Hepatocyte (in vitro differentiated cells): ENCODE measurements around the gene SRMS. TPM values are rescaled to one million over a fixed set of nuclear protein-coding genes. Genes with fewer than 3 reads are reported as not detected.

Source experiments
- DNase-seq: peaks from one replicate; pipeline ENCODE4 v3.0.0-alpha.2; 2016; ENCODE audit warnings: low spot score
- H2AFZ ChIP-seq: fragments of 200-600 bp; sonication (generic); 2 replicates; pipeline ENCODE4 v1.6.0; 2016; ENCODE audit warnings: antibody characterized with exemption, mild to moderate bottlenecking
- H3K27ac ChIP-seq: fragments of 200-600 bp; sonication (generic); 2 replicates; pipeline ENCODE4 v1.5.1; 2016; ENCODE audit warnings: mild to moderate bottlenecking
- H3K27me3 ChIP-seq: fragments of 200-600 bp; sonication (generic); 2 replicates; pipeline ENCODE4 v1.6.1; 2016
- H3K36me3 ChIP-seq: fragments of 200-600 bp; sonication (generic); replicated peaks from 2 replicates; pipeline ENCODE4 v1.5.1; 2016; ENCODE audit warnings: low read depth; ENCODE audit not compliant: insufficient read depth
- H3K4me1 ChIP-seq: fragments of 200-600 bp; sonication (generic); 2 replicates; pipeline ENCODE4 v1.5.1; 2016; ENCODE audit warnings: mild to moderate bottlenecking, moderate library complexity; ENCODE audit not compliant: insufficient read depth
- H3K4me2 ChIP-seq: fragments of 200-600 bp; sonication (generic); 2 replicates; pipeline ENCODE4 v1.6.0; 2016
- H3K4me3 ChIP-seq: fragments of 200-600 bp; sonication (generic); 2 replicates; pipeline ENCODE4 v1.5.1; 2016; ENCODE audit warnings: mild to moderate bottlenecking
- H3K79me2 ChIP-seq: fragments of 200-600 bp; sonication (generic); 2 replicates; pipeline ENCODE4 v1.6.0; 2017; ENCODE audit warnings: mild to moderate bottlenecking
- H3K9me2 ChIP-seq: fragments of 200-600 bp; sonication (generic); replicated peaks from 2 replicates; pipeline ENCODE4 v1.6.0; 2017; ENCODE audit warnings: mild to moderate bottlenecking; ENCODE audit not compliant: insufficient read depth
- H3K9me3 ChIP-seq: fragments of 200-600 bp; sonication (generic); 2 replicates; pipeline ENCODE4 v1.5.1; 2016; ENCODE audit warnings: low read depth, mild to moderate bottlenecking
- H4K20me1 ChIP-seq: fragments of 200-600 bp; sonication (generic); 2 replicates; pipeline ENCODE4 v1.6.0; 2016; ENCODE audit warnings: mild to moderate bottlenecking; ENCODE audit not compliant: insufficient read depth, poor library complexity, severe bottlenecking
- CTCF ChIP-seq: fragments of 200-600 bp; sonication (generic); IDR thresholded peaks from 2 replicates; pipeline ENCODE4 v1.5.1; 2016; ENCODE audit warnings: antibody characterized with exemption, mild to moderate bottlenecking; ENCODE audit not compliant: poor library complexity
- EZH2 ChIP-seq: fragments of 200-600 bp; sonication (generic); IDR thresholded peaks from 2 replicates; pipeline ENCODE4 v1.6.1; 2016; ENCODE audit warnings: antibody characterized with exemption, mild to moderate bottlenecking, borderline replicate concordance
- EZH2phosphoT487 ChIP-seq: fragments of 200-600 bp; sonication (generic); IDR thresholded peaks from one replicate; pipeline ENCODE4 v1.6.1; 2018; ENCODE audit warnings: antibody characterized with exemption, mild to moderate bottlenecking, low read depth, moderate library complexity; ENCODE audit not compliant: unreplicated experiment, severe bottlenecking
- WGBS: methylation state at CpG from one replicate; pipeline ENCODE4 v1.1.6; 2016; ENCODE audit warnings: low lambda C conversion rate; ENCODE audit errors: missing lambda C conversion rate; 5-methylcytosine and 5-hydroxymethylcytosine counted together
- polyA plus RNA-seq: library from polyadenylated mRNA; unstranded; fragments of >200 nt; fragmentation: Nextera tagmentation; extraction: Ambion mirVana; gene quantifications from 2 replicates; pipeline ENCODE4 v1.2.1, GENCODE V29; 2016
- total RNA-seq: library from RNA; depleted of rRNA; stranded (reverse); fragments of >200 nt; gene quantifications from 2 replicates; pipeline ENCODE4 v1.2.3, GENCODE V29; 2014

The SRMS gene
- total and polyA plus RNA-seq, 2 experiments from 2014 or later, result not detected

- no peaks in the 10 kb centered on the region for H4K20me1 ChIP-seq
- H3K36me3 ChIP-seq, result no peaks in the 10 kb centered on the region
- H3K4me2 ChIP-seq, result no peak overlapping the region
- no peak overlapping the region for H3K4me3 ChIP-seq
- H3K4me1 ChIP-seq, result no peaks in the 10 kb centered on the region
- no peaks in the 10 kb centered on the region for H3K9me3 ChIP-seq
- no peak for DNase-seq
- 97% methylated on average over 42 of the region's 43 CpGs for WGBS
- no peaks in the 10 kb centered on the region for H3K9me2 ChIP-seq
- no peak overlapping the region for H2AFZ ChIP-seq
- H3K27me3 ChIP-seq, result no peaks in the 10 kb centered on the region
- no peak for TF ChIP-seq EZH2
- no peak for TF ChIP-seq EZH2phosphoT487
- TF ChIP-seq CTCF, result no peak
- H3K79me2 ChIP-seq, result no peaks in the 10 kb centered on the region
- H3K27ac ChIP-seq, result no peak overlapping the region
These were observed 18.3 kb upstream of the SRMS start for GRCh38 chr20:63565699-63566335.

GRCh38 chr20:63565021-63565698, 17.6 kb upstream of the SRMS start:
- no peaks in the 10 kb centered on the region for H3K36me3 ChIP-seq
- H3K4me3 ChIP-seq, result no peak overlapping the region
- no peak for TF ChIP-seq EZH2
- TF ChIP-seq CTCF, result no peak
- TF ChIP-seq EZH2phosphoT487, result no peak
- WGBS, result 96% methylated on average over 43 of the region's 61 CpGs
- H3K27ac ChIP-seq, result no peak overlapping the region
- no peak for DNase-seq
- H3K4me2 ChIP-seq, result no peak overlapping the region
- H4K20me1 ChIP-seq, result no peaks in the 10 kb centered on the region
- H3K4me1 ChIP-seq, result no peaks in the 10 kb centered on the region
- H2AFZ ChIP-seq, result no peak overlapping the region
- H3K9me3 ChIP-seq, result no peaks in the 10 kb centered on the region
- H3K79me2 ChIP-seq, result no peaks in the 10 kb centered on the region
- no peaks in the 10 kb centered on the region for H3K27me3 ChIP-seq
- no peaks in the 10 kb centered on the region for H3K9me2 ChIP-seq

- Histone ChIP-seq H3K4me1 (no peaks in the 10 kb centered on the region), H3K79me2 (no peaks in the 10 kb centered on the region), H4K20me1 (no peaks in the 10 kb centered on the region), H3K27ac (no peak overlapping the region), H3K27me3 (no peaks in the 10 kb centered on the region), H3K9me3 (no peaks in the 10 kb centered on the region), H3K36me3 (no peaks in the 10 kb centered on the region), H3K9me2 (no peaks in the 10 kb centered on the region), H2AFZ (no peak overlapping the region), H3K4me3 (no peak overlapping the region), H3K4me2 (no peak overlapping the region)
- 96% methylated on average over 52 of the region's 62 CpGs for WGBS
- DNase-seq, result no peak
- TF ChIP-seq CTCF (no peak), EZH2phosphoT487 (no peak), EZH2 (no peak)
These were observed 16.7 kb upstream of the SRMS start for GRCh38 chr20:63564036-63564810.
